Stimulated activated CD8-positive, alpha-beta memory T cell treated with anti-CD3 and anti-CD28 coated beads, Interleukin-7, amount 100 ng/mL, for 24 hours (primary cell): ENCODE results near the gene NETO2.
"Not testable (repeated sequence)": the region's sequence is repeated elsewhere in the genome, so short reads cannot be mapped to it uniquely, and the experiment has no call there.

Experiments used
- DNase-seq: peaks from one replicate; pipeline ENCODE4 v3.0.0-alpha.2; 2020; ENCODE audit warnings: low read depth

NETO2 gene

DNA sequence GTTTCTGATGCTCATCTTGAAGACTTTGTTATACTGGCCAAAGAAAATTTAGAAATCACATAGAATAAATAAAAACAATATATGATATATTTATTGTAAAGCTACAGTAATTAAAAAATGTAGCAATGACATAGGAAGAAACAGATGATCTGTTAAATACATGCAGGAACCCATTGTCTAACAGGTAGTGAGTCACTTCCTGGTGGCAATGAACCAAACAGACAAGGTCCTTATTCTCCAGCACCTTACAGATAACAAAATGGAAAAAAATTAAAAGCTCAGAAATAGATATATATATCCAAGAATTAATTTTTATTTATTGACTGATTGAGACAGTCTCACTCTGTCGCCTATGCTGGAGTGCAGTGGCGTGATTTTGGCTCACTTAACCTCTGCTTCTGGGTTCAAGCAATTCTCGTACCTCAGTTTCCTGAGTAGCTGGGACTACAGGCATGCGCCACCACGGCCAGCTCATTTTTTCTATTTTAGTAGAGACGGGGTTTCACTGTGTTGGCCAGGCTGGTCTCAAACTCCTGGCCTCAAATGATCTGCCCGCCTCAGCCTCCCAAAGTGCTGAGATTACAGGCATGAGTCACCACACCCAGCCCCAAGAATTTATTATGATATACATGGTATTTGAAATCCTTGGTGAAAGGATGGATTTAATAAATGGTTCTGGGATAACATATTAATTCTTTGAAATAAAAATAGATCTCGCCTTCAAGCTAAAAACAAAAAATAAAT is 7.5 kb downstream of the NETO2 start:
- no peak for DNase-seq

DNA sequence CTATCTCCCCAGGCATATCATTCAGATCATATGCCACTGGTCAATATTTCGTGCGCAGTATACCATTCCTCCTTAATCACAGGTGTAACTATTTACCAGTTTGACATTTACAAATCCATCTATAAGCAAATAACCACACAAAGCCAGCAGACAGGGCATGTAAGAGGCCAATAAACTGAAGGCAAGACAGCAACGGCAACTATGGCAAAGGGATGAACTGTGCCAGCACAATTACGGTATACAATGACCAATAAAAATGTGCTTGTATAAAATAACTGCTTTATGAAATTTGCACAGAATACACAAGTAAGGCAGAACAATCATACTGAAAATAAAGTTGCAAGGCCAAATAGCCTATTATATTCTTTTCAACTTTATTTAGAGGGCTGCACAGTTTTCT is 9.2 kb downstream of the NETO2 start:
- no peak for DNase-seq

DNA sequence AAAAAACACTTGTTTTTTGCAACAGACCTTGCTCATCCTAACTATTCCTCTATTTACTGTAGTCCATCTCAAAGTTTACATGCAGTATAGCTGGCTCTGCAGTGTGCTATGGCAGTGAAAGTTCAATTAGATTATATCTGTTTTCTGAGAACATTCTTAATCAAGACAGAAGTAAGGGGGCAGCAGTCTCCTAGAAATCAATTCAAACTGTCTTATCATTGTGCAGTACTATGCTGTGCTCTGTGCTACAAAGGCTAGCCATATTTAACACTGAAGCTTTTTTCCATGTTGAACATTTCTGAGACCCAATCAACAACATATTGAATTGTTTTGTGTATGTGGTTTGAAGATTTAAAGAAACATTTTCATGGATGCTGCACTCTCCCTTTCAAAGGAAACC is 11.4 kb downstream of the NETO2 start:
- DNase-seq, result no peak

DNA sequence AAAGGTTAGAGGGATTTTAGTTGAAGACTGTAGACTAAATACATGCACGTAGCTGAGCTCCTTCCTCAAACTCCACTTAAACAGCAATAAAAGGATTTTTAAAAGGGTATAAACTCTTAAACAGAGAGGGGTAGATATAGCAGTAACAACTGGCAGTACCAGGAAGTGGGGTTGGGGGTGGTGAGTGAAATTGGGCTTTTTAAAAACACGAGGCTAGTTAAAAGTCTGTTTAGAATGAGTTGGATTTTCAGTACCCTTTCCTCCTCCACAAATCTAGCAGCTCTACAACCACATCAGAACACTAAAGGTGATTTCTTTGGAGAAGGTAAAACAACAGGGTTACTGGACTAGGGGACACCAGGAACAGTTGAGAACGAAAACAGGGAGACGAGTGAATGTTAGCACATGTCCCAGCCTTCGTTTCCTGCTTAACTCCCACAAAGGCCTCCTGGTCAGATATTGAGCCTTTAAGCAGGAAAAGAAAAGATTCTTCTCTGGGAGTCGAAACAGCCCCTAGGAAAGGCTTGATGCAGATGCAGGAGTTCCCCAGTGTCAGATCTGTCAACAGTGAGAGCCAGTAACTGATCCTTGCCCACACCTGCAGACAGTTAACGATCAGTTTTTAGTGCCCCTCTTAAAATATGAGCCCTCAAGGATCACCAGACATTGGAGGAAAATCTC is 13.8 kb downstream of the NETO2 start:
- DNase-seq, result no peak

DNA sequence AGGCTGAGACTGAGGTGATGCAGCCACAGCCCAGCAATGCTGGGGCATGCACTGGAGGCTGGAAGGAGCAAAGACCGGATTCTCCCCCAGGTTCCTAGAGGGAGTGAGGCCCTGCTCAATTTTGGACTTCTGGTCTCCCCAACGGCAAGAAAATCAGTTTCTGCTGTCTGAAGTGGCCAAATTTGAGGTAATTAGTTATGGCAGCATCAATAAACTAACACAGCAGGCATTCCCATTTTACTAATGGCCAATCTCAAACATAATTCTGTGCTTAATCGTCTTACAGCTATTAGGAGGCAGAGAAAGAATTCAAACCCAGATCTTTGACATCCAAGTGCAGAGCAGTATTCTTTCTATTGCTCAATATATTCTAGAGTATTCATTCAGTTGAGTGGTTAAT is 16.2 kb downstream of the NETO2 start:
- DNase-seq, result no peak

DNA sequence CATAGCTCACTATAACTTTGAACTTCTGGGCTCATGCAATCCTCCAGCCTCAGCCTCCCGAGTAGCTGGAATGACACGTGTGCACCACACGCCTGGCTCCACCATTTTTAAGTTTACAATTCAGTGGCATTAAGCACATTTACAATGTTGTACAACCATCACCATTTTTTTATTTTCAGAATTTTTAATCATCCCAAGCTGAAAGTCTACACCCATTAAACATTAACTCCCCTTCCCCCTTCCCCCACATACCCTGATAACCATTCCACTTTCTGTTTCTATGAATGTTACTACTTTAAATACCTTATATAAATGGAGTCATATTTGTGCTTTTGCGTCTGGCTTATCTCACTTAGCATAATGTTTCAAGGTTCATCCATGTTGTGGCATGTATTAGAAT is 18.0 kb downstream of the NETO2 start:
- no peak for DNase-seq

DNA sequence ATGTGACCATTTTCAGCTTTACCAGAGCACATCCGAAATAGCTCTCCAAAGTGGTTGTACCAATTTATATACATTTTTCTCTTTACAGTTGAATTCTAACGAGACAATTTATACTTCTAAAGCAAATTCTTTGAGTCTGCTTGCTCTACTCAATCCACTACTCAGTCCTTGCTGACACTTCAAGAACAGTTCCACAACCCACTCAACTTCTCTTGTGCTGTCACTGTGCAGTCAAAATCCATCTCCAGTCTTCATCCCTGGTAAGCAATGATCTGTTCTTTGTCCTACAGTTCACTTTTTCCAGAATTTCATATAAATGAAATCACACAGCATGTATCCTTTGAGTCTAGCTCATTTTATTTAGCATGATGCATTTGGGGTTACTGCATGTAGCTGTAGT is 30.6 kb downstream of the NETO2 start:
- DNase-seq, result no peak

DNA sequence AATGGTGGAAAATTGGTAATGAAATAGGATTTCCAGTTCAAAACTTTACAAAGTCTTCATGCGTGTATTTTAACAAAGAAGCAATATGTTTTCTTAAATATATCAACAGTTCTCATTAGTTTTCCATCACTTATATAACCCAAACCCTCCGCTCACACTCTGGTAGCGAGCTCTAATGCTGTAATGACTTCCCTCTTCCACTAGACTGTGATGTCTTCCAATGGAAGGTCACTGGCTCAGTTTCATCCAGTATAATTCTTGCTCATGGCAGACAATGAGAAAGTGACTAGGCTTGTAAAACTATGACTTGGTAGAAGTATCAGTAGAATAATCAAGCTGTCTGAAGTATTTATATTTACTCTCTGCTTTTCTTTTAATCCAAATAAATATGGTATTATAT is 32.8 kb downstream of the NETO2 start:
- DNase-seq, result no peak

DNA sequence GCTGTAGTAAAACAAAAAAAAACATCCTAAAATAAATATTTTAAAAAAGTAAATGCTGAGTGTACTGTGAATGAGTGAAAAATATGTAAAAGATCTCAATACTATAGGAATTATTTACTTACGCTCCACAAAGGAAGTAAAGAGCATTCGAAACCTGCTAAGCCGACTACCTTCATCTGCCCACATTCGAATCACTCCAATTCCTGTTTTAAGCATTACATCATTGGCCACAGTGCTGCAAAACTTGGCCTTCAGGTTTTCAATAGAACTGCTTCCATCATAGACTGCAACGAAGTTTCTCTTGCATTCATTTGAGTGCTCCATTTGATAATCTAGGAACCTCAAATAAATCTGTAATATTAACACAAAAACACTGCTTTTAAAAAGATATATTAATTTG is 34.4 kb downstream of the NETO2 start:
- DNase-seq, result no peak

DNA sequence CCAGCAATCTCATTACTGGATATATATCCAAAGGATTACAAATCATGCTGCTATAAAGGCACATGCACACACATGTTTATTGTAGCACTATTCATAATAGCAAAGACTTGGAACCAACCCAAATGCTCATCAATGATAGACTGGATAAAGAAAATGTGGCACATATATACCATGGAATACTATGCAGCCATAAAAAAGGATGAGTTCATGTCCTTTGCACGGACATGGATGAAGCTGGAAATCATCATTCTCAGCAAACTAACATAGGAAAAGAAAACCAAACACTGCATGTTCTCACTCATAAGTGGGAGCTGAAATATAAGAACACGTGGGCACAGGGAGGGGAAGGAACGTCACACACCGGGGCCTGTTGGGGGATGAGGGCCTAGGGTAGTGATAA is 40.8 kb downstream of the NETO2 start:
- DNase-seq, result not testable (repeated sequence)

DNA sequence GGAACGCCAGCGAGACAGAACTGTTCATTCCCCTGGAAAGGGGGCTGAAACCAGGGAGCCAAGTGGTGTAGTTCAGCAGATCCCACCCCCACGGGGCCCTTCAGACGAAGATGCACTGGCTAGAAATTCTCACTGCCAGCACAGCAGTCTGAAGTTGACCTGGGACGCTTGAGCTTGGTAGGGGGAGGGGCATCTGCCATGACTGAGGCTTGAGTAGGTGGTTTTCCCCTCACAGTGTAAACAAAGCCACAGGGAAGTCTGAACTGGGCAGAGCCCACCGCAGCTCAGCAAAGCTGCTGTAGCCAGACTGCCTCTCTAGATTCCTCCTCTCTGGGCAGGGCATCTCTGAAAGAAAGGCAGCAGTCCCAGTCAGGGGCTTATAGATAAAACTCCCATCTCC is 46.6 kb downstream of the NETO2 start:
- not testable (repeated sequence) for DNase-seq

DNA sequence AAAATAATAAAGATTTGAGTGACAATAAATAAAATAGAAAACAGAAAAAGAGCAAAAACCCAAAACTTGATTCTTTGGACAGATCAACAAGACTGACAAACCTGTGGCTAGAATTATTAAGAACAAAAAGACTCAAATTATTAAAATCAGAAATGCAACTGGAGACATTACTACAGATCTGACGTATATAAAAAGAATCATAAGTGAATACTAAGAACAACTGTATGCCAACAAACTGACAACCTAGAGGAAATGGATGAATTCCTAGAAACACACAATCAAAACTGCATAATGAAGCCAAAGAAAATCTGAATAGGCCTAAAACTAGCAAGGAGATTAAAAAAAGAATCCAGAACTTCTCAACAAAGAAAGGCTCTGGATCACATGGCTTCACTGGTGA is 47.4 kb downstream of the NETO2 start:
- no peak for DNase-seq

DNA sequence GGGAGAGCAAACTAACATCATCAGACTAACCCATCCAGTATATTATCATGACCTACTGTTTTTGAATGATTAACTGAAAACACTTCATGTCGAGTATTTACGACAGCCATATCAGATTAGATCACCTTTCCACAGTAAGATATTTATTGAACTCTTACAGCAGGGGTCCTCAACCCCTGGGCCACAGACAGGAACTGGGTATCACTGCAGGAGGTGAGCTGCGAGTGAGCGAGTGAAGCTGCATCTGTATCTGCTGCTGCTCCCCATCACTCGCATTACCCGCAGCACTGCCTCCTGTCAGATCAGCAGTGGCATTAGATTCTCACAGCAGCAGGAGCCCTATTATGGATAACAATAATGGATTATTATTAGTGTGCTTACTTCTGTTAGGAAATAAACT is 59.5 kb downstream of the NETO2 start:
- no peak for DNase-seq

DNA sequence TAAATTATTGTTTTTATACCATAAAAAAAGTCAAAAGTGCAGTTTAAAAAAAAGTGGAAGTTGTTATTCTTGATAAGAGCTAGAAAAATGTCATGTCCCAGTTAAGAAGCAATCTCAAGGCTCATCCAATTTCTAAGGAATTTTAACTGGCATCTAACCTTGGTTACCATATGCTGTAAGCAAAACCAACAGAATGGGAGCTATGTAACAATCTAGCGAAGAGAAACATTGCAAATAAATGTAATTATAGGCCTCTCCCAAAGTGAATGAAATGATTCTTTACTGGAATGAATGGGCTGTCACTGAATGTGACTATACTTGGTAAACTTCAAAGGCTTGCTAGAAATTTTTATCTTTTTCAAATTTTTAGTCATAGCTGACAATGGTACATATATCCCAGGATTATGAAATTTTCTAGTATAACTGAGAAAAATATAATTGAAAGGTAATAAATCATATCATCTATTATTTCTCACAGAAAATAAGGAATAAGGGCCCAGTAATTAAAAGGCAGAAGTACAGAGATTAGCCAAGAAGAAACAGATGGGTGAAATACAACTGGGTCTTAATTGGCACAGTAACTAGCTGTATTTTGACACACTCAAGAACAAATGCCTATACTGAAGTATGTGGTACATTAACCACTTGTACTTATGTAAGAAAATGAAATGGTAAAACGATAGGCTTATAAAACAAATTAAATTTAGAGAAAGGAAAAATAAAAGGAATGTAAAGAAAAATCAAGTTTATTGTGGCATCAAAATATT is 61.5 kb downstream of the NETO2 start:
- DNase-seq, result no peak

DNA sequence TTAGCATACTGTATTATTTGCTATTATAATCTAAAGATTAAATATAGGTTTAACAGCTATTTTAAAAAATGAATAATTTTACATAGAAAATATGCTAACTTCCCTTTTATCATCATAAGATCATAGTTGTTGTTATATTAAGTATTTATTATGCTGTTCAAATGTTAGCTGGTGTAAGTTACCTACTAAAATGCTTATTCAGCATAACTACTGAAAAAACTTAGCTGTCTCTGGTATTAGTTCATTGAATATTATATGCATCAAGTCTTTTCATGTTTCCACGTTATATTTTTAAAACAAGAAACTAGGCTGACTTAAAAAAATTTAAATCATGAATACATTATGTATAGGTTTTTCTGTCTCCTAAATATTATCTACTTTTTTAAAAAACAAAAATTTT is 62.6 kb downstream of the NETO2 start:
- DNase-seq, result no peak

DNA sequence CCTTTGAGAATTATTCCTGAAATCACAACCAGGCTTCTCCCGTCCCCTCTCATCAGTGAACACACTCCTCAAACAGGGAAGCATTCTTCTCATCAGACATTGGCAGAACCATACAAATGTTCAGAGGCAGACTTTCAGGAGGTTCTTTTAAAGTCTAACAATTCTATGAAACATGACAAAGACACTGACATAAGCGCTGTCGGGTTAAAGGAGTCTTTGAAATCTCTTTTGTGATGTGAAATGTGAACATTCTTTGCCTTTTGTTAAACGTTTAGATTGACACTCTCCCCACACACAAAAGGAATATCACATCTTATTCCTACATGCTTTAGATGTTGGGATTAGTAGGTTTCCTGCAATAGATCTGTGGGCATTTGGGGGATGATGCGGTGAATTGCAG is 63.9 kb downstream of the NETO2 start:
- DNase-seq, result no peak

DNA sequence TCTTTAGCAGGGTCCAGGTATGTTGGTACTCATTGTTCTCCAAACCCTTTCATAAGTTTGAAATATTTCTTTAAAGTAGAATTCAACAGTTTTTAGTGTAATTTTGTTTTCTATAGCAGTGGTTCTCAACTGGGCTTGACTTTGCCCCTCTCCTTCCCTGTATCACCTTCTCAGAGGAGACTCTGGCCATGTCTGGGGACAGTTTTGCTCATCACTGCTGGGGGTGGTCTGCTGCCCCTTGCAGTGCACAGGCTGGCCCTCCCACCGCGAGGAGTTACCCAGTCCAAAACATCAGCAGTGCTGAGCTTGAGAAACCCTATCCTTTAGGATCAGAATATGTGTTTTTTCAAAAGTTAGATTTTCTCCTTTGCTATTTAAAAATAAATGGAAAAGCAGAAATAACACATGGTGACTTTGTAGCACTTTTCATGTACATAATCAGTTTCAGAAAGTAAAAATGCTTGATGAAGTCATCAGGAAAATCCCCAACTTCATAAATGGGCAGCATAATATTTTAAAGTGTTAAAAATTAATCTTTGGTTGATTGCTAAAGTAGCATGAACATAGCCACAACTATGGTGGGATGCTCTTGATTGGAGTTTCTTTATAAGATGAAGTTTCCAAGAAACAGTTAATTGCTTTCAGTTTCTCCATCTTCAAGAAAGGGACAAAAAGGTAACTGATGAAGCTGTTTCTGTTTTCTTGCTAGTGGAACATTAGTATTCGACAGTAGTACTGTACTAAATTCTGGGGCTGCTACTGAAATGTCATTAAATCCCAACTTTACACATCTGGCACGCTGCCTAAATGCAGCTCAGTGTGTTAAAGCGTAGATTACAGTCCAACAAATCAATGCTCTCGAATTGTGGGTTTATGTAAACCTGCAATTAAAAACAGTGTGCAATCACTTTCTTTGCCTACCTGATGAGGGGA is 70.3 kb downstream of the NETO2 start:
- DNase-seq, result no peak

DNA sequence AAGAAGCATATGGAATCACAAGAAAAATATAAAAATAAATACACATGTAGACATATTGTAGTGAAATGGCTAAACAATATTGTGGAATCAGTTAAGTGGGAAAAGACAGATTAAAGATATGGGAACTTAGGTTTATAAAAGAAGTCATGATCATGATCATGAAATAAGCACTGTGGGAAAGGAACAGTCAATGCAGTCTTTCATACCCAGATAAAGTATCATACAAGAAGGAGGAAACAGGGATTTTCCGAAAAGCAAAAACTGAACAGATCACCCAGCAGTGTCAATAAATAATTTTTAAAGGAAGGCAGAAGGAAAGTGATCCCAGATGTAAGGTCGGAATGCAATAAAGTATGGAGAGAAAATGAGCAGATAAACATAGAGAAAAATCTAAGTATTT is 71.6 kb downstream of the NETO2 start:
- DNase-seq, result no peak

DNA sequence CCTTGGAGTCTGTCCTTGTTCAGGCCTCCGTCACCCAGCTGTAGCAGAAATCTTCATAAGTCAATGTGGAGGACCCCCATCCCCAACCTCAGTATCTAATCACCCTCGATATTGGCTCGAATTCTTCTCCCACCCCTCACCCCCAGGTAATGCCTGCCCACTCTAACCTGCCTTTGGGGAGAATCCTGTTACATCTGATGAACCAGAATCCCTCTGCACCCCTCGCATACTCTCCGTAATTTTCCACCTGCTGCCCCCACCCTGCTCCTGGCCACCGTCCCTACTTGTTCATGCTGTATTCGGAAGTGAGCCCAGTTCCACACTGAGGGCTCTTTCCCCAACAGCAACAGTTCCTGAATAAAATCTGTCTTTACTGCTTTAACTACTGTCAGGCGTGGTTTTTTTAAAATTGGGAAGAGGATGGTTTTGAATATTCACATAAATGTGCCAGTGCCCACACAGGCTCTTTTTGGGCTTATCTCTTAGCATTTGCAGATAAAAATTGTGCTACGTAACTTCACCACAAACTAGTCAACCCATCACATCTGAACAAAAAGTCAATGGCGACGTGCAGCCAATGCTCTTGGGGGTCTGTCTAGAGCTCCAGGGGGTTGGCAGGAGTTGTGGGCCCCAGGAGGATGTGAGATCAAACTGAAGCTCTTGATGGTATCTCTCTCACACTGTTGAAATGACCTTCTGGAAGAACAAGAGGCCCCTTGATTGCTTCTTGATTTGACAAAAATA is 73.7 kb downstream of the NETO2 start:
- no peak for DNase-seq

DNA sequence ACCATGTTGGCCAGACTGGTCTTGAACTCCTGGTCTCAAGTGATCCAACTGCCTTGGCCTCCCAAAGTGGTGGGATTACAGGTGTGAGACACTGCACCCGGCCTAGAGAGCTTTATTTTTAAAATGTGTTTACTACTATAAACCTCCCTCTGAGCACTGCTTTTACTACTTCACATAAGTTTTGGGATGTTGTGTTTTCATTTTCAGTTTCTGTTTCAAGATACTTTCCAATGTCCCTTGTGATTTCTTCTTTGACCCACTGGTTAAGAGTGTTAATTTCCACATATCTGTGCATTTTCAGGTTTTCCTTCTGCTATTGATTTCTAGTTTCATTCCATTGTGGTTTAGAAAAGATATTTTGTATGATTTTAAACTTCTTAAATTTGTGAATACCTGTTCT is 74.4 kb downstream of the NETO2 start:
- no peak for DNase-seq

DNA sequence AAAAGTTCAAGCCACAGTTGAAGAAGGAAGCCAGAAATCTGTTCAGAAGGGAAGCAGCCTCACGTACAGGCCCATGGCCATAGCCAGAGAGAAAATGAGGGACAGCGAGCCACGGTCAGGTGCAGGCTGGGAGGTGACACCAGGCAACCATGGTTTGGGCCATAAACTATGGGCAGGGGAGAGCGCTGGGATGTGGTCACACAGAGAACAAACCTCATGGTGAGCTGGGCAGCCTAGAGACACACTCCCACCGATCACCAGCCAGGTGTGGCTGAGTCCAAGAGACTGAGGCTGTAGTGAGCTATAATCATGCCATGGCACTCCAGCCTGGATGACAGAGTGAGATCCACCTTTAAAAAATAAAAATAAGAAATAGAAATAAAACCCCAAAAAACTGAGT is 76.5 kb downstream of the NETO2 start:
- DNase-seq, result no peak
